A549 (cell line): ENCODE data around the gene TUBB3.

Experiments
- BHLHE40 ChIP-seq: IDR thresholded peaks from 2 replicates; pipeline ENCODE4 v1.6.1; 2012; ENCODE audit warnings: low read depth, low read length, inconsistent platforms
- CHD2 ChIP-seq: fragments of 150-350 bp; IDR thresholded peaks from 2 replicates; pipeline ENCODE4 v1.6.1; 2014; ENCODE audit warnings: low read length; ENCODE audit not compliant: partially characterized antibody
- EP300 ChIP-seq, 2 experiments: fragments of >200 bp; sonication (Bioruptor Twin); formaldehyde crosslinking; IDR thresholded peaks; 2 replicates in 1 of 2; 3 replicates in 1 of 2; pipeline ENCODE4 v1.6.1; 2016 to 2017
- POLR2A ChIP-seq: IDR thresholded peaks from 2 replicates; pipeline ENCODE4 v1.6.1; 2012; ENCODE audit warnings: mild to moderate bottlenecking, low read length
- RFX5 ChIP-seq: fragments of 450-650 bp; IDR thresholded peaks from 2 replicates; pipeline ENCODE4 v1.7.1; 2014; ENCODE audit warnings: antibody characterized with exemption, mild to moderate bottlenecking, moderate library complexity
- TFCP2L1 ChIP-seq: fragments of 250-450 bp; sonication (Bioruptor Pico); IDR thresholded peaks from 2 replicates; pipeline ENCODE4 v1.5.0; 2021; ENCODE audit warnings: mild to moderate bottlenecking
- ZNF302 ChIP-seq: fragments of 250-450 bp; sonication (Bioruptor Pico); IDR thresholded peaks from 2 replicates; pipeline ENCODE4 v1.9.0; 2021; ENCODE audit warnings: inconsistent platforms, mild to moderate bottlenecking, moderate library complexity
- TF ChIP-seq, protein P1 (sequence below): fragments of >200 bp; sonication (Bioruptor Twin); formaldehyde crosslinking; IDR thresholded peaks from 3 replicates; pipeline ENCODE4 v1.5.1; 2016

DNA sequence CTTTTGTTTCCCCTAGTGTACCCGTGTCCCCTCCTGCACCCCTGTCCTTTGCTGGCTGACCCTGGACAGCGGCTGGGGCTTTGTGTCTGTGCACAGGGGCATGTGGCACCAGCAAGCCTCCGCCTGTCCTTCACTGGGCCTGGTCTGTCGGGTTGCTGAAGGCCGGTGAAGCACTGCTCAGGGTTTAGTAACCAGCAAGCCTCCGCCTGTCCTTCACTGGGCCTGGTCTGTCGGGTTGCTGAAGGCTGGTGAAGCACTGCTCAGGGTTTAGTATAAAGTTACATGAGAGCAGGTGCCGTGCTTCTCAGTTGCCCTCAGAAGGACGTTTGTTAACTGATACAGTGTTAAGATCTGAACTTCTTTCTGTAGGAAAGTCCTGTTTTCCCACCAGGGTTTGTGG is 59.2 kb downstream of the TUBB3 start:
- TF ChIP-seq EP300 (IDR thresholded peaks at IDR 0.05) (no peak), CHD2 (no peak), POLR2A (no peak), ZNF302 (CRISPR knock-in tag) (no peak), RFX5 (no peak), BHLHE40 (no peak), TFCP2L1 (CRISPR knock-in tag) (no peak)
- TF ChIP-seq, protein P1, sequence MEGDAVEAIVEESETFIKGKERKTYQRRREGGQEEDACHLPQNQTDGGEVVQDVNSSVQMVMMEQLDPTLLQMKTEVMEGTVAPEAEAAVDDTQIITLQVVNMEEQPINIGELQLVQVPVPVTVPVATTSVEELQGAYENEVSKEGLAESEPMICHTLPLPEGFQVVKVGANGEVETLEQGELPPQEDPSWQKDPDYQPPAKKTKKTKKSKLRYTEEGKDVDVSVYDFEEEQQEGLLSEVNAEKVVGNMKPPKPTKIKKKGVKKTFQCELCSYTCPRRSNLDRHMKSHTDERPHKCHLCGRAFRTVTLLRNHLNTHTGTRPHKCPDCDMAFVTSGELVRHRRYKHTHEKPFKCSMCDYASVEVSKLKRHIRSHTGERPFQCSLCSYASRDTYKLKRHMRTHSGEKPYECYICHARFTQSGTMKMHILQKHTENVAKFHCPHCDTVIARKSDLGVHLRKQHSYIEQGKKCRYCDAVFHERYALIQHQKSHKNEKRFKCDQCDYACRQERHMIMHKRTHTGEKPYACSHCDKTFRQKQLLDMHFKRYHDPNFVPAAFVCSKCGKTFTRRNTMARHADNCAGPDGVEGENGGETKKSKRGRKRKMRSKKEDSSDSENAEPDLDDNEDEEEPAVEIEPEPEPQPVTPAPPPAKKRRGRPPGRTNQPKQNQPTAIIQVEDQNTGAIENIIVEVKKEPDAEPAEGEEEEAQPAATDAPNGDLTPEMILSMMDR = no peak
